Loucy (cell line): Measurements from ENCODE around the gene AAK1.

Experiments
- EZH2phosphoT487 ChIP-seq: fragments of 200-600 bp; IDR thresholded peaks from 2 replicates; pipeline ENCODE4 v1.6.1; 2018; ENCODE audit warnings: antibody characterized with exemption, mild to moderate bottlenecking, moderate library complexity, borderline replicate concordance
- TF ChIP-seq, protein P1 (sequence below): fragments of 200-600 bp; sonication (generic); conservative IDR thresholded peaks from 2 replicates; pipeline ENCODE4 v1.5.1; 2014; ENCODE audit warnings: mild to moderate bottlenecking, antibody characterized with exemption, low read length

GRCh38 chr2:69482471-69482870 is 161.1 kb downstream of the AAK1 start:
- TF ChIP-seq, protein P1, sequence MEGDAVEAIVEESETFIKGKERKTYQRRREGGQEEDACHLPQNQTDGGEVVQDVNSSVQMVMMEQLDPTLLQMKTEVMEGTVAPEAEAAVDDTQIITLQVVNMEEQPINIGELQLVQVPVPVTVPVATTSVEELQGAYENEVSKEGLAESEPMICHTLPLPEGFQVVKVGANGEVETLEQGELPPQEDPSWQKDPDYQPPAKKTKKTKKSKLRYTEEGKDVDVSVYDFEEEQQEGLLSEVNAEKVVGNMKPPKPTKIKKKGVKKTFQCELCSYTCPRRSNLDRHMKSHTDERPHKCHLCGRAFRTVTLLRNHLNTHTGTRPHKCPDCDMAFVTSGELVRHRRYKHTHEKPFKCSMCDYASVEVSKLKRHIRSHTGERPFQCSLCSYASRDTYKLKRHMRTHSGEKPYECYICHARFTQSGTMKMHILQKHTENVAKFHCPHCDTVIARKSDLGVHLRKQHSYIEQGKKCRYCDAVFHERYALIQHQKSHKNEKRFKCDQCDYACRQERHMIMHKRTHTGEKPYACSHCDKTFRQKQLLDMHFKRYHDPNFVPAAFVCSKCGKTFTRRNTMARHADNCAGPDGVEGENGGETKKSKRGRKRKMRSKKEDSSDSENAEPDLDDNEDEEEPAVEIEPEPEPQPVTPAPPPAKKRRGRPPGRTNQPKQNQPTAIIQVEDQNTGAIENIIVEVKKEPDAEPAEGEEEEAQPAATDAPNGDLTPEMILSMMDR, result no peak
- no peak for TF ChIP-seq EZH2phosphoT487
